K562 (cell line): ENCODE results near the gene KAZN. TPM values are rescaled to one million over a fixed set of nuclear protein-coding genes. Genes with fewer than 3 reads are reported as not detected.

Experiments used
- COPS2 ChIP-seq: fragments of 450-650 bp; conservative IDR thresholded peaks from 2 replicates; pipeline ENCODE4 v1.6.1; 2016; ENCODE audit warnings: mild to moderate bottlenecking, moderate library complexity
- EWSR1 ChIP-seq: fragments of 450-650 bp; IDR thresholded peaks from 2 replicates; pipeline ENCODE4 v1.6.1; 2018; ENCODE audit warnings: borderline replicate concordance, mild to moderate bottlenecking, low read depth, moderate library complexity; ENCODE audit not compliant: partially characterized antibody
- MCM2 ChIP-seq: fragments of 450-650 bp; IDR thresholded peaks from 2 replicates; pipeline ENCODE4 v1.6.1; 2017; ENCODE audit warnings: low read depth, mild to moderate bottlenecking
- RBM15 ChIP-seq: fragments of 200-400 bp; formaldehyde crosslinking; IDR thresholded peaks from 2 replicates; pipeline ENCODE4 v1.6.1; 2018; ENCODE audit warnings: mild to moderate bottlenecking, low read length, moderate library complexity; ENCODE audit not compliant: insufficient read depth
- SAFB ChIP-seq: fragments of 200-400 bp; formaldehyde crosslinking; IDR thresholded peaks from 2 replicates; pipeline ENCODE4 v1.6.1; 2017; ENCODE audit warnings: low read depth, low read length, borderline replicate concordance
- SIN3A ChIP-seq, 2 experiments: fragments of 150-350 bp in 1 of 2; IDR thresholded peaks; 2 replicates each; pipeline ENCODE4 v1.6.1; 2011 to 2016; ENCODE audit warnings: borderline replicate concordance in 2 of 2, low read depth in 2 of 2, low read length in 2 of 2, mild to moderate bottlenecking in 2 of 2, moderate library complexity in 2 of 2; ENCODE audit not compliant: control insufficient read depth in 1 of 2
- TSC22D4 ChIP-seq: fragments of 450-650 bp; IDR thresholded peaks from 2 replicates; pipeline ENCODE4 v1.6.1; 2016; ENCODE audit warnings: missing genetic modification characterization, missing biosample characterization, control low read depth
- ZFPM2 ChIP-seq: fragments of 250-450 bp; sonication (Bioruptor Pico); IDR thresholded peaks from 2 replicates; pipeline ENCODE4 v1.5.1; 2022; ENCODE audit warnings: mild to moderate bottlenecking
- ZNF354B ChIP-seq: fragments of 250-450 bp; sonication (Bioruptor Pico); IDR thresholded peaks from 2 replicates; pipeline ENCODE4 v1.4.0; 2020
- ZNF407 ChIP-seq: fragments of 450-650 bp; IDR thresholded peaks from 2 replicates; pipeline ENCODE4 v1.6.1; 2016; ENCODE audit warnings: low read depth
- ZNF41 ChIP-seq: fragments of 250-450 bp; sonication (Bioruptor Pico); conservative IDR thresholded peaks from 2 replicates; pipeline ENCODE4 v1.4.0; 2020; ENCODE audit warnings: mild to moderate bottlenecking
- polyA plus RNA-seq, 8 experiments: library from polyadenylated mRNA; depleted of rRNA in 4 of 8; stranded (reverse) in 5 of 8; unstranded in 3 of 8; fragments of >200 nt; fragmentation: Nextera tagmentation in 2 of 8; fragmentation: Illumina TruSeq in 1 of 8; extraction: Ambion mirVana in 2 of 8; extraction: Trizol in 1 of 8; gene quantifications; 2 replicates each; pipeline versions ENCODE4 v1.2.1 to v1.2.3, GENCODE V29; 2011 to 2014; ENCODE audit warnings: inconsistent platforms in 1 of 8, missing spikeins in 1 of 8
- total RNA-seq, 7 experiments: library from RNA; depleted of rRNA in 6 of 7; stranded (reverse); fragments of >200 nt in 6 of 7; fragmentation: Illumina TruSeq in 2 of 7; extraction: Trizol in 2 of 7; gene quantifications; 2 replicates each; pipeline versions ENCODE4 v1.2.1 to v1.2.3, GENCODE V29; 2011 to 2021; ENCODE audit warnings: low replicate concordance in 1 of 7
- TF ChIP-seq, protein P1 (sequence below): sonication (generic); formaldehyde crosslinking; IDR thresholded peaks from 2 replicates; pipeline ENCODE4 v1.8.0; 2022; ENCODE audit warnings: mild to moderate bottlenecking, missing genetic modification reagents, borderline replicate concordance
- TF ChIP-seq, protein P2 (sequence below), 3 experiments: fragments of 200-800 bp in 1 of 3; sonication (Bioruptor generic) in 1 of 3; sonication (generic) in 1 of 3; formaldehyde crosslinking in 1 of 3; IDR thresholded peaks; 2 replicates each; pipeline versions ENCODE4 v1.6.1 to v1.8.0; 2016 to 2022; ENCODE audit warnings: mild to moderate bottlenecking in 2 of 3, missing compliant biosample characterization in 2 of 3, missing genetic modification characterization in 2 of 3, missing genetic modification reagents in 1 of 3

Gene KAZN
- total and polyA plus RNA-seq, 9 of the 15 experiments (the other 6 are each of a cell fraction or from before 2014, with no cell fraction given) = 2.1 to 21.6 (median 5.4) TPM

GRCh38 chr1:14815175-14815877 lies 216.8 kb downstream of the KAZN start (continued):
- TF ChIP-seq, protein P1, sequence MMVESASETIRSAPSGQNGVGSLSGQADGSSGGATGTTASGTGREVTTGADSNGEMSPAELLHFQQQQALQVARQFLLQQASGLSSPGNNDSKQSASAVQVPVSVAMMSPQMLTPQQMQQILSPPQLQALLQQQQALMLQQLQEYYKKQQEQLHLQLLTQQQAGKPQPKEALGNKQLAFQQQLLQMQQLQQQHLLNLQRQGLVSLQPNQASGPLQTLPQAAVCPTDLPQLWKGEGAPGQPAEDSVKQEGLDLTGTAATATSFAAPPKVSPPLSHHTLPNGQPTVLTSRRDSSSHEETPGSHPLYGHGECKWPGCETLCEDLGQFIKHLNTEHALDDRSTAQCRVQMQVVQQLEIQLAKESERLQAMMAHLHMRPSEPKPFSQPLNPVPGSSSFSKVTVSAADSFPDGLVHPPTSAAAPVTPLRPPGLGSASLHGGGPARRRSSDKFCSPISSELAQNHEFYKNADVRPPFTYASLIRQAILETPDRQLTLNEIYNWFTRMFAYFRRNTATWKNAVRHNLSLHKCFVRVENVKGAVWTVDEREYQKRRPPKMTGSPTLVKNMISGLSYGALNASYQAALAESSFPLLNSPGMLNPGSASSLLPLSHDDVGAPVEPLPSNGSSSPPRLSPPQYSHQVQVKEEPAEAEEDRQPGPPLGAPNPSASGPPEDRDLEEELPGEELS = no peak
- TF ChIP-seq SAFB (no peak), ZNF354B (CRISPR knock-in tag) (no peak), ZFPM2 (CRISPR knock-in tag) (no peak), COPS2 (no peak), ZNF407 (no peak), TSC22D4 (tag) (no peak), EWSR1 (no peak), SIN3A (IDR thresholded peaks at IDR 0.05; ENCODE audit: borderline replicate concordance in 2 of 2, control insufficient read depth in 1 of 2, low read depth in 2 of 2, low read length in 2 of 2) (no peak), ZNF41 (no peak), MCM2 (no peak), RBM15 (no peak)
- TF ChIP-seq, protein P2, sequence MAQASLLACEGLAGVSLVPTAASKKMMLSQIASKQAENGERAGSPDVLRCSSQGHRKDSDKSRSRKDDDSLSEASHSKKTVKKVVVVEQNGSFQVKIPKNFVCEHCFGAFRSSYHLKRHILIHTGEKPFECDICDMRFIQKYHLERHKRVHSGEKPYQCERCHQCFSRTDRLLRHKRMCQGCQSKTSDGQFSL (CRISPR knock-in tag; IDR thresholded peaks at IDR 0.05) = no peak
- TF ChIP-seq, protein P2 (tag; IDR thresholded peaks at IDR 0.05) = no peak
